ENCODE measurements around the gene EAF1.

EAF1 gene

GRCh38 chr3:15440891-15441290 lies 13.5 kb downstream of the EAF1 start:
- no peak for TF ChIP-seq CTCF (IDR thresholded peaks at IDR 0.05; ENCODE audit: insufficient read depth, low read depth, low read length, missing control alignments)
- DNase-seq (ENCODE audit: low read depth), result peak; percentile 77
- H3K4me3 ChIP-seq (ENCODE audit: low read length), result no peak overlapping the region

DNA sequence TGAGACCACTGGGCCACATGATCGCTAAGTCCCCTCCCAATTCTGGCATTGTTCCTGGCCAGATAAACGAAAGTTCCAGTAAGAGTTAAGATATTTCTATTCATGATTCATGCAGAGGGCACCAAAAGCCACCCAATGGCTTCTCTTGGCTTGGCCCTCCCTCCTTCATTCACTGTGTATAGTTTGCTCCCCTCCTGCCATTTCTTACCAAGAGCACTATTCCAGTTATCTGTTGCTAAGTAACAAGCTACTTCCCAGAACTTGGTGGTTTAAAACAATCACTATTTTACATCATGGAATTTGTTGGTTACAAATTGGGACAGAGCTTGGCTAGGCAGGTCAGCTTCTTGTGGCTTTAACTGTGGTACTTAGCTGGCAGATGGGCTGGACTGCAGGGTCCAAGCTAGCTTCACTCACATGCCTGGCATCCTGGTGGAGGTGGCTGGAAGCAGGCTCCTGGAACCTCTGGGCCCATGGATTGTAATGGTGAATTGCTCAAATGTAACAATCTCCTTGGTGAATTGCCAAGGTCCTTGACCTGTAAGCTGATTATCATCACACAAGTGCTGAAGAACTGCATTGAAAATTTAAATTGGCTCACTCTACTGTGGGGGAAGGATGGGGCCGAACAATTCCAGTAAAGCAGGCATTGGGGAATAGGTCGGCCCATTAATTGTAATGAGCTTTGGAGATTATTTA lies 16.6 kb downstream of the EAF1 start:
- no peak for DNase-seq (ENCODE audit: low read depth)
- no peak overlapping the region for H3K4me3 ChIP-seq (ENCODE audit: low read length)
- no peak for TF ChIP-seq CTCF (IDR thresholded peaks at IDR 0.05; ENCODE audit: insufficient read depth, low read depth, low read length, missing control alignments)

- no peak overlapping the region for H3K4me3 ChIP-seq (ENCODE audit: low read length)
- no peak for TF ChIP-seq CTCF (IDR thresholded peaks at IDR 0.05; ENCODE audit: insufficient read depth, low read depth, low read length, missing control alignments)
- DNase-seq (ENCODE audit: low read depth), result no peak
Observed at GRCh38 chr3:15449489-15450224, 22.3 kb downstream of the EAF1 start.

GRCh38 chr3:15450438-15451215 lies 23.2 kb downstream of the EAF1 start:
- no peak for TF ChIP-seq CTCF (IDR thresholded peaks at IDR 0.05; ENCODE audit: insufficient read depth, low read depth, low read length, missing control alignments)
- H3K4me3 ChIP-seq (ENCODE audit: low read length), result no peak overlapping the region
- DNase-seq (ENCODE audit: low read depth), result no peak

GRCh38 chr3:15451216-15452113 lies 24.1 kb downstream of the EAF1 start:
- no peak overlapping the region for H3K4me3 ChIP-seq (ENCODE audit: low read length)
- no peak for DNase-seq (ENCODE audit: low read depth)
- TF ChIP-seq CTCF (IDR thresholded peaks at IDR 0.05; ENCODE audit: insufficient read depth, low read depth, low read length, missing control alignments), result no peak

DNA sequence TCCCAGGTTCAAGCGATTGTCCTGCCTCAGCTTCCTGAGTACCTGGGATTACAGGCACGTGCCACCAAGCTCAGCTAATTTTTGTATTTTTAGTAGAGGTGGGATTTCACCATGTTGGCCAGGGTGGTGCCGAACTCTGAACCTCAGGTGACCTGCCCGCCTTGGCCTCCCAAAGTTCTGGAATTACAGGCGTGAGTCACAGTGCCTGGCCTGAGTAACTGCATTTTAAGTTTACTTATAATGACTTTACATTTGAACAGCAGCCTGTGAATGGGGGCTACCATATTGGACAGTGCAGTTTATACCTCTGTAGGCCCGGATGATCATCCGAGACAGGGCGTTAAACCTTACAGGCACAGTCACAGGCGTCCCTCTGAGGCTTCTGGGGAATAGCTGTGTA lies 24.8 kb downstream of the EAF1 start:
- H3K4me3 ChIP-seq (ENCODE audit: low read length), result no peak overlapping the region
- no peak for TF ChIP-seq CTCF (IDR thresholded peaks at IDR 0.05; ENCODE audit: insufficient read depth, low read depth, low read length, missing control alignments)
- DNase-seq (ENCODE audit: low read depth), result no peak
